NCI-H1092 (cell line): ENCODE results near the gene AP1G1.
"Not testable (repeated sequence)": the region's sequence is repeated elsewhere in the genome, so short reads cannot be mapped to it uniquely, and the experiment has no call there.

ENCODE experiments used
- DNase-seq: peaks from one replicate; lab custom pipeline; 2025; lab: John Stamatoyannopoulos, UW

Gene AP1G1

DNA sequence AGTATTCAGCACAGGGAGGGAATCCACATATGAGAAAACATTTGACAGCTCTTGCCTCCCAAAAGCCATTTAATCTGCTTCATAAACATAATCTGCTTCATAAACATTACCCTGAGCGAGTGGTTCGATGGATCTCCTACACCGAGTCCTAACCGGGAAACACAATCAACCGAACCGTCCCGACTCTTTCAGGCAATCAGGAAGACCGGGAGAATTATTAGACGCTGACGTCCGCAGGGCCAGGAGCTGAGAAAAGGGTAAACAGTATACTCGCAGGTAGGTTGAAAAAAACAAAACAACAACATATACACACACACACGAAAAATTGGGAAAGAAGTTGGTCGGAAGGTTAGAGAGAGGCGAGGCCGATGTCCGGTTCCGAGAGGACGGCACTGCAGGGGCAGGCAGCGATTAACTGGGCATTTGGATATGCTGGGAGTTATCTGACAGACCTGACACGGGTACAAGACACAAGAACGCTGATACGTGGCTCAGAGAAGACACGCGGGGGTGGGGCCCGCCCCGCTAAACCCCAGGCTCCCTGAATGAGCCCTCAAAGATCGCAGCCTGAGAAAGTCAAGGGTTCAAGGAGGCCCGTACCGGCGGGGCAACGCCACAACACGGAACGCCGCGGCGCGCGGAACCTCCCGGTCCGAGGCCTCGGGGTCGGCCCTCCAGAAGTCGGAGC lies 585 bp downstream of the AP1G1 start:
- no peak for DNase-seq

DNA sequence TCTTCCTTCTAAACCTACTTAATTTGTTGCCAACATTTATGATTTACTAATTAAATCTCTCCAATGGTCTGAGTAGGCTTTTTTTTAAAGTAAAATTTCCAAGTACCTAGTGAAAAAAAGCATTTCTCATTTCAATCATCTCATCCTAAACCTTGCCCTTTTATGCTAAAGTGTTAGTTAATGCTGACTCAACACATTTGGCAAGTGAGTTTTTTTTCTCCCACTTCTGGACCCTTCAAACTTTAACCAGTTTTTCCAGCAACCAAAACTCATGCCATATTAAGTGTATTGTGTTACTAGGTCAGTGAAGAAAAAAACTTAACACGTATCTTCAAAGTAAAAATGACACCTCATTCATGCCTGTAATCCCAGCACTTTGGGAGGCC lies 5.3 kb downstream of the AP1G1 start:
- no peak for DNase-seq

DNA sequence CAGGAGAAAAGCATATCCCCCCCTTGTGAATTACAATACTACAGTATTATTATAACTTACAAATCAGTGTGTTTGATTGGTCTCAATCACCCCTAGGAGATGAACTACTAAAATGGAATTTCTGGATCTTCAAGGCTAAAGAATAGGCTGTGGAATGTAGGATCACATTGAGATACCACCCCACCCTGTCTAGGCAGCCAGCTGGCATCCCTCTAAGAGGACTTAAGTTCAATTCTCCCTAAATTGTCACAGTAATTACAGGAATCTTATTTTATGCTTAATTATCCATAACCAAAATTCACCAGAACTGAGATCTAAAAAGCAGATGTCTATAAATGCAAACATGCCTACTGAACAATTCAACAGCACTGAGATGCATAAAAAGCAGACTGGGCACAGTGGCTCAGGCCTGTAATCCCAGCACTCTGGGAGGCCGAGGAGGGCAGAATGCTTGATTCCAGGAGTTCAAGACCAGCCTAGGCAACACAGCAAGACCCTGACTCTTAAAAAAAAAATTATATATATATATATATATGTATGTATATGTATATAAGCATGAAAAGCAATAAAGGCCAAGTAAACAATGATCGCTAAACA lies 12.0 kb downstream of the AP1G1 start:
- DNase-seq = no peak

DNA sequence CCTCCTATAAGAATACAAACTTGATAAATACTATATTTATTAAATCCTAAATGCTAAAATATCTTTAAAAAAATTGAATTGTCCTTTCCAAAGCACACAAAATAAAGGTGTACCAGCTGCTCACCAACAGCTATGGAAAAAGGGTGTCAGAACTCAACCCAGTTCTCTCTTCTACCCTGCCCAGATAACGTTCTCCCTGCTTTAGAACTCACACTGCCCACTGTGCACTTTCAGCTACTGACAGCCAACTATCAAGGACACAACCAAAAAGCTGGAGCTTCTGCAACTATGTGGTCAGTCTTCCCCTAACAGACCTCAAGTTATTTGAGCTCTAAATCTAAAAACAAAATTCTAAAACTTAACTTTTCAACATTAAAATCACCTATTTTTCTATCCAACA lies 13.7 kb downstream of the AP1G1 start:
- DNase-seq = no peak

DNA sequence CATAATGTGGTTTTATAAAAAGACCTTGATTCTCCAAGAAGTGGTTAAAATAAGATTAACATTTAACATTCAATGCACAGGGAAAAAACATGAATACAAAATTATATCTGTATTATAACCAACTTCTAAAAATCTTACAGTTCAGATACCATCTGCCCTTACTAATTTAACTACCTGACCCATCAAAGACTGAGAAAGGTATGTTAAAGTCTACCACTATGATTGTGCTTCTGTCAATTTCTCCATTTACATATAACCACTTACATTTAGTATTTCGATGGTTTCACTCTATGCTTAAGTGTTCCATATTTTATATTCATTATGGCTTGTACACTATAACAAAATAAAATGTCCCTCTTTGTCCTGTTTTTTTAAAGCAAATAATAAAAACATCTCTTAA lies 14.6 kb downstream of the AP1G1 start:
- no peak for DNase-seq

DNA sequence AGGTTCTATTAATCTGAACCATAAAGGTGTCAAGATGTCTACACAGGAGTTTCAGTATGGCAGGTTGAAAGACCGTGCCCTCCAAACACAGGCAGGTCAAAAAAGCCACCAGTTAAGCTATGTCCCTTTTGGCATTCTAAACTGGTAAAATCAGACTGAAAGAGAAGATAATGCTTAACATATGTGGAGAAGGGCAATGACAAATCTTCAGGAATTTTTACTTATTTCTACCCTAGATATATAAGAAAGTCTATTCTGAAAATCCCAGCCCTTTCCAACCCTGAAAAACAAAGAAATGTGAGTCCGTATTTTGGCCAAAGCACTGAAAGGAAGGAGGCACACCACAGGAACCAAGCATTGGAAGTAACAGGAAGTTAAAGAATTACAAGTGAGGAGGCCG lies 16.5 kb downstream of the AP1G1 start:
- no peak for DNase-seq

DNA sequence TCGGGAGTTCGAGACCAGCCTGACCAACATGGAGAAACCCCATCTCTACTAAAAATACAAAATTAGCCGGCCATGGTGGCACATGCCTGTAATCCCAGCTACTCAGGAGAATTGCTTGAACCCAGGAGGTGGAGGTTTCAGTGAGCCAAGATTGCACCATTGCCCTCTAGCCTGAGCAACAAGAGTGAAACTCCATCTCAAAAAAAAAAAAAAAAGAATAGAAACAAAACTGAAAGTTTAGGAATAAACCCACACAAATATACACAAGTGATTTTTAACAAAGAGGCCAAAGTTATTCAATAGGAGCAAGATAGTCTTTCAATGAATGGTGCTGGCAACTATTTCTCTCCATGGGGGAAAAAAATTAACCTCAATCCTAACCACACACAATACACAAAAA lies 18.3 kb downstream of the AP1G1 start:
- DNase-seq = not testable (repeated sequence)

DNA sequence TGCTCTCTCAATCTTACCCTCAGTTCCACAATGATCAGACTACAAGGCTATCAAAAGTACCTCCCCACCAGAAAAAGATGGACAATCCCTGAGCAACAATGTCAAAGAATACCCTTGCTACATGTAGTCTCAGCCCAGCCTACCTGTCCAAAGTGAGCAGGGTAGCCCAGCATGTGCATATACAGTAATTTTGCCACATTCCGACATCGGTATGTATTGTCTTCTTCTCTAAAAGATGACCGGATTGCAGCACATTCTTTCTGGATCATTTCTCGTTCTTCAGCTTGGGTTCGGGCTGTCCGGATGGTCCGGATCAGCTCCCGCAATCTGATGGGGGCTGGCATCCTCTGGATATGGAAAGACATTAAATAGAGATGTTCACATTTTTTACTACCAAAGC lies 19.5 kb downstream of the AP1G1 start:
- DNase-seq = no peak

DNA sequence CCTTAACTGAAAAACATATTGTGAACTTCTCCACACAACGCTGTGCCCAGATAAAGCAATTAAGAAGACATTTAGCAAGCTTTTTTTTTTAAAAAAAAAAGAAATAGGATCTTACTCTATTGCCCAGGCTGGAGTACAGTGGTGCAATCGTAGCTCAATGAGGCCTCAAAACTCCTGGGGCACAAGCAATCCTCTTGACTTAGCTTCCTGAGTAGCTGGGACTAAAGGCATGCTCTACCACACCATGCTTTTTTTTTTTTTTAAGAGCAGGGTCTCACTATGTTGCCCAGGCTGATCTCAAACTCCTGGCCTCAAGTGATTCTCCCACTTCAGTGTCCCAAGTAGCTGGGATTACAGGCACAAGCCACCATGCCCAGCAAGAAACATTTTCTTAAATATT lies 20.1 kb downstream of the AP1G1 start:
- no peak for DNase-seq

DNA sequence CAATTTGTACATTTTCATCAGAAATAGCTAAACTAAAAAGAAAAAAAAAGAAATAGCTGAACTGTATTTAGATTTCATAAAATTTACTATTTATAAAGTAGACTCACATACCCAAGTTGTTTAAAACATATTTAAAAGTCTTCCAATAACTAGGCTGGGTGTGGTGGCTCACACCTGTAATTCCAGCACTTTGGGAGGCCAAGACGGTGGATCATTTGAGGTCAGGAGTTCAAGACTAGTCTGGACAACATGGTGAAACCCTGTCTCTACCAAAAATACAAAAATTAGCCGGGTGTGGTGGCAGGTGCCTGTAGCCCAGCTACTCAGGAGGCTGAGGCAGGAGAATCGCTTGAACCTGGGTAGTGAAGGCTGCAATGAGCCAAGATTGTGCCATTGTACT lies 23.5 kb downstream of the AP1G1 start:
- not testable (repeated sequence) for DNase-seq

DNA sequence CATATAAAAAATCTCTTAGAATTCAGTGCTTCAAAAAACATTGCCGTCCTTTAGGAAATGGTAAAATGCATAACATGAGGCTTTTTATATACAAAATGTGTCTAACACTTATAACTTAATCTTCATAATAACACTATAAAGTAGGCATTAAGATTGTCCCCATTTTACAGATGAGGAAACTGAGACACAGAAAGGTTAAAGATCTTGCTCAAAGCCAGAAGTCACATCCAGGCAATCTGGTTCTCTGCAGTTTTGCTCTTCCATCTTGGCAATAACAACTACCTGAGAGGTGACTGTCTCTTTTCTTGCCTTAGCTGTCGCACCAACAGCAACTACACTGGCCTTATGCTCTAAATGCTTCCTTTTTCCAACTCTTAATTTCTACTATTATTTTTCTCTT lies 24.5 kb downstream of the AP1G1 start:
- DNase-seq = no peak

DNA sequence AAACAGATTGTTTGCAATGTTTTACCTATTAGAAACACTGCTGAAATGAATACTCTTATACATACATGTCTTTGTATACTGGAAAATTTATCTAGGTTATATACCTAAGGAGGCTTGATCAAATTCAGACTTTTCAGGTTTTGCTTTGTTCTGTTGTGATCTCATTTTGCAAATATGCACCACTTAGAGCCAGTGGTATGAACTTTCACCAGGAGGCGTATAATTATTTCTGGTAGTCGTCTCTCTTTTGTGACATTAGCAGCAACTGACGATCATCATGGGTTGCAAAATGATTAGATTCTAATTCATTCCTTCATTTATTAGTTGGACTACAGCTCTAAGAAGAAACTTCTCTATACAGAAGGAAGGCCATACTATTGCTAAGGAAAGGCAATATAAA lies 26.9 kb downstream of the AP1G1 start:
- no peak for DNase-seq

DNA sequence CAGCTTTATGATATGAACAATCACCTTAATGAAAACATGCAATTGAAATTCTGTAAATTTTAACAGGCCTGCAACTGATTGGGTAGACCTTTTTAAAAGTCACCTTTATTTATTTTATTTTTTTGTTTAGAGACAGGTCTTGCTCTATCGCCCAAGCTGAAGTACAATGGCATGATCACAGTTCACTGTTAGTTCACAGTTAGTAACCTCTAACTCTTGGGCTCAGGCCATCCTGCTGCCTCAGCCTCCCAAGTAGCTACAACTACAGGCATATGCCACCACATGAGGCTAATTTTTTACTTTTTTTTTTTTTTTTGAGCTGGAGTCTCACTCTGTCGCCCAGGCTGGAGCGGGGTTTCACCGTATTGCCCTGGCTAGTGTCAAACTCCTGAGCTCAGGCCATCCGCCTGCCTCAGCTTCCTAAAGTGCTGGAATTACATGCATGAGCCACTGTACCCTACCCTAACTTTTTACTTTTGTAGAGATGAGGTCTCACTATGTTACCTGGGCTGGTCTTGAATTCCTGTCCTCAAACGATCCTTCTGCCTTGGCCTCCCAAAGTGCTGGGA lies 28.0 kb downstream of the AP1G1 start:
- no peak for DNase-seq

DNA sequence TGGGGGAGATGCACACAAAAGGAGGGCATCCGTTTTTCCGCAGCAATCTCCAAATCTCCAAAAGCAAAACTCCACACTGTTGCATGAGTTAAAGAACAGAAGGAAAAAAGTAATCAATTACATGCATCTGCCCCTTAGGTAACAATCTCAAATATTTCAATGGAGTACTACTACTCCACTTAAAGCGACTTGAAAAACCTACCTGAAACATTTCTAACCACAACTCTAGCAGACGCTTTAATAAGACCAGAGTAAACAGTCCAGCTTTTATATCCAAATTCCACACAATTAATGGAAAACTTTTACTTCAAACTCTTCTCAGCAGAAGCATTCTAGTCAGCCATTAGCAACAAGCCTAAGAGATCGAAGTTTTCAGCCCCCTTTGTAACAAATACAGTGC lies 29.9 kb downstream of the AP1G1 start:
- no peak for DNase-seq

DNA sequence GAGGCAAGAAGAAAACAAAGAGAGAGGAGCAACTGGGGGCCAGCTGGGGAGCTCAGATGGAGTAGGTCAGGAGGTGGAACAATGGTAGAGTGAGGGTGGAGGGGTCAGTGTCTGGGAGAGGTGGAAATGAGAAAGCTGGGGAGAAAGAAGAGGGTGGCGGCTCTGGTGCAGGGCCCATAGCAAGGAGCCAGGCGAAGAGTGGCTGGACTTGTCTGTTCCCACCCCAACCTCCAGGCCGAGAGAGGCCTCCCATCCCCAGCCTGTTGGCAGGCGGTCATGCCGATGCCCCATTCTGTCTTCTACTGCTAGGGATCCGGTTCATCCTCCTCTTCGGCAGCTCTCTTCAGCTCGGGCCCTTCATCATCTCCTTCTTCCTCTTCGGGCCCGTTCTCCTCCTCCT lies 31.3 kb downstream of the AP1G1 start:
- no peak for DNase-seq

DNA sequence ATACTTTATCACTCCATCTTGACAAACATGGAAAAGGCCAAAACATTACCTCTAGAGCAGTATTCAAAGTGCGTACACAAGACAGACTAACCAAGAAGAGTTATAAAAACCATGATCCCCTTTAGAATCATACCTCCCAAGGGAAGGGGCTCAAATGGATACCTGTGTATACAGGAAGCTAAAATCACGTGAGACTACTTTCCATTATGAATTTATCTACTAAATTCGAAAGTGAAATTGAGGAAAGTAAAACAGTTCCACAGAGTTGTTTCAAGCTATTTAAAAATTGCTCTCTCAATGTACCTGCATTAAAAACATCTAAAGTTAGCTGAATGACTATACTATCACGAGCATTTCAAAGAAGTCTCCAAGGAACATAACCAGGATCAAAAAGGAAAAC lies 32.7 kb downstream of the AP1G1 start:
- no peak for DNase-seq

DNA sequence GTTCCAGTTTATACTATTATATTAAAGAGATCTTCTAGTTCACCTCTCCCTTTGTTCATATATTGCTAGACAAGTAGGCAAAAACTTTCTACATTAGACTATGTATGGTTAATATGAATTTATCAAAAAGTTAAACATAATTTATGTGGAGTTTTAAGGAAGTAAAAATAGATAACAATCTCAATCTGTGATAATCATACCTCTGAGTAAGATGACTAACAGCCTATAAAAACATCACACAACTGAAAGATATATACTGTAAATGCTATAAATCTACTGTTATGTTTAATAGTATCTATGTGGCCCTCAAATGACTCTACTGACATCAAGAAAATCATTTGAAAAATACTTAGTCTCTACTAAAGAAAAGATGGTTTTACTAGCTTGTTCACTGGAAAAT lies 37.1 kb downstream of the AP1G1 start:
- DNase-seq = no peak

DNA sequence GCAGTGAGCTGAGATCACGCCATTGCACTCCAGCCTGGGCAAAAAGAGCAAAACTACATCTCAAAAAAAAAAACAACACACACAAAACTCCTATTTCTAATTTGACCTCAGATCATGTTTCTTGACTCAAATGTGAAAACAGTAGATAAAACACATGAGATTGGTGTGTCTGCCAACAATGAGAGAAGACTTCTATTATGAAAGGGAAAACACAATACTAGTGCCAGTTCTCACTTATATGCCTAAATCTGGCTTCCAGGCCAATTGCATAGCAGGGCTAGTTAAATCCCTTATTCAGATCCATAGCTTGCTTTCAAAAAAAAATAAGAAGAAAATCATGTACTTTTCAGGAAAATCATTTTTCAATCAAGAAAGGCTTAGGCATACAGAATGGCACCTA lies 39.4 kb downstream of the AP1G1 start:
- DNase-seq = no peak

DNA sequence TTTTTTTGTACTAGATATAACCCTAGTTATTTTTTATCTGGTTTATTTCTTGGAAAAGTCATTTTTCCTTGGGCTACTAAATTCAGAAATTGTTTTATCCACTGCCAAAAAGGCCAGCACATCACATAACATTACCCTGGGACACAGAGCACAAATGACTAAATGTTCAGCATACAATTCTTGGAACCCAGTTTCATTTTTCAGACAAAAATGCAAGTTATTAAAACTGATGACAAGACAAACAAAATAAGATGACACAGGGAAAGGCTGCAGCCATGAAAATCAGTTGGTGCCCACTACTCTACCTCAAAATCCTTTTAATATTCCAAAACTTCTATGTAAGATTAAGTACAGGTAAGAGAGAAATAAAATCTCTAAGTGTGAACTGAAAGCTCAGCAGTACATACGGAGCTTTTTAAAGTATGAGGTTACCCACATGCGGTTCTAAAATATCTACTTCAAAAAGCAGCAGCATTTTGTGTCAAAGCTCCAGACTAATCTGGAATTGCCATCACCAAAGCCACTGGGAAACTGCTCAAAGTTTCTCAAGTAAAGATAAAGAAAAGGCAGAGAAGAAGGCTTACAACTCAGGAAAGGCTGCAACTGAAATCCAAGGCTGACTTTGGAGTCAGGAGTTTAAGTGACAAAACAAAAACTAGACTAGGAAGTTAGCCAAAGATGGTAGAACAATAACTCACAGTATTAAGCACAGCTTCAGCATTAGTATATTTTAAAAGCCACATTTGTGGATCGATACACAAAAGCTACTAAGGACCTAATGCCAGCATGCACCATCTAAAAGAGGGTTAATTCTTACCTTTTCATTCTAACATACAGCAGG lies 41.4 kb downstream of the AP1G1 start:
- no peak for DNase-seq

DNA sequence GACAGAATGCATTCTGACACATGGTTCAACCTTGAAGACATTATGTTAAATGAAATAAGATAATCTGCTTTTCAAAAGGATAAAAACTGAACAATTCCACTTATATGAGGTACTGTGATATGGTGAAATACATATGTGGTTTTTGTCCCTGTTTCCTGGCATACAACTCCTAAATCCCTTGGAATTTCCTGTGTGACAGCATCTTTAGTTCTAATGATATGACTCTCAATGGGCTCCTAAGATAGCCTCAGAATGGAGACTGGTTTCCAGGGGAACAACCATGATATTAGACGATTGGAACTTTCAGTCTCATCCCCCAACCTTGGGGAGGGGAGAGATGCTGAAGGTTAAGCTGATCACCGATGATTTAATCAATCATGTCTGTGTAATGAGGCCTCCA lies 46.4 kb downstream of the AP1G1 start:
- DNase-seq = no peak

DNA sequence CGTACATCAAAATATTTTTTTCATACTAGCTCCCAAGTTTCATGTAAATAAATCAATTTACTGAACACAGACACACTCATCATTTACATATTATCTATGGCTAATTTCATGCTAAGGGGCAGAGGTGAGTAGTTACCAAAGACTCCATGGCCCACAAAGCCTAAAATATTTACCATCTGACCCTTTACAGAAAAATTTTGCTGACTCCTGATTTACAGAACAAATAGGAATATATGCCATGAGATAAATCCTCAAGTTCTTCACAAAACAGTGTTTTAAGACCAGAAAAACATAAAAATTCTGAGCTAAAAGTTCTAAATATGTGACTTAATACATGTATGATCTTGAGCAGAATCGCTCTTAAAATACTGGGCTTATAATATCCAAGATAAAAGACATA lies 47.5 kb downstream of the AP1G1 start:
- no peak for DNase-seq

DNA sequence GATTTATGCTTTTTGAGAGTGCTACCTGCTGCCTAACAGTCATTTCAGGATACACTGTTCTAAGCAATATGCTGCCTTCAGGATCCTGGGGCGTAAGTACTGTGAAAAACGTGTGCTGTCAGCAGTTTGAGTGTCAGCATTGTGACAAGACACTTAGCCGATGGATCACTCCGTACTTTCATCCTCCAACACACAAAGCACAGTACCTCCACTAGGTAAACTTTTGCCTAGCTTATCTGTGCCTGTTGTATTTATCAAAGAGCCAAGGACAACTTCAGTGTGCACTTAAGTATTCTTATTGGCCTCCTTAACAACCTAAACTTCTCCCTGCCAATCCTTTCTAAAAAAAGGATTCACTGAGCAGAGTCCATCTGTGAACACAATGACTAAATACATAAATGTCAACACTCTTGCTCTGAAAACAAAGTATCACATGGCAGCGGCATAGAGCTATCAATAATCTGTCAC lies 50.3 kb downstream of the AP1G1 start:
- no peak for DNase-seq

DNA sequence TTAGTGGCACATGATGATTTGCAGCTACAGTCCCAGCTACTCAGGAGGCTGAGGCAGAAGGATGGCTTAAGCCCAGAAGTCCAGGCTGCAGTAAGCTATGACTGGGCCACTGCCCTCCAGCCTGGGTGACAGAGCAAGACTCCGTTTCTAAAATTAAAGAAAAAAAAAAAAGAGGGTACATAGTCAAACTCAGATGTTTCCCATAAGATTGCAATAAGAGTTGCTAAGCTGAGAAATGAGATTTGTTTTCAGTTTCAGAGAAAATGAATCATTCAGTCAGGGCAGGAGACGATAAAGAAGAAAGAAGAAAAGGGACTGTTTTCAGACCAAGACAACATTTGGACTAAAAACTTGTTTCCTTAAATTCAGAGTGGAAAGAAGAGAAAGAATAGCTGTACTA lies 54.0 kb downstream of the AP1G1 start:
- DNase-seq = no peak
